OCI-LY1 (cell line): ENCODE results near the gene ANKRD55.

Experiments
- CTCF ChIP-seq: fragments of 200-600 bp; sonication (generic), shearing (Covaris generic); IDR thresholded peaks from 2 replicates; pipeline ENCODE4 v1.5.1; 2017; ENCODE audit warnings: mild to moderate bottlenecking, antibody characterized with exemption, low read length, moderate library complexity, mixed read lengths
- EZH2 ChIP-seq: fragments of 200-600 bp; sonication (generic), shearing (Covaris generic); IDR thresholded peaks from 2 replicates; pipeline ENCODE4 v1.8.0; 2017; ENCODE audit warnings: borderline replicate concordance, mixed run types, mild to moderate bottlenecking, antibody characterized with exemption, low read length, moderate library complexity, mixed read lengths

GRCh38 chr5:56095579-56096102 is 137.5 kb downstream of the ANKRD55 start:
- TF ChIP-seq EZH2 (no peak), CTCF (no peak)
